ENCODE measurements around the gene LOC101059915.
"Not testable (repeated sequence)": the region's sequence is repeated elsewhere in the genome, so short reads cannot be mapped to it uniquely, and the experiment has no call there.

The LOC101059915 gene

DNA sequence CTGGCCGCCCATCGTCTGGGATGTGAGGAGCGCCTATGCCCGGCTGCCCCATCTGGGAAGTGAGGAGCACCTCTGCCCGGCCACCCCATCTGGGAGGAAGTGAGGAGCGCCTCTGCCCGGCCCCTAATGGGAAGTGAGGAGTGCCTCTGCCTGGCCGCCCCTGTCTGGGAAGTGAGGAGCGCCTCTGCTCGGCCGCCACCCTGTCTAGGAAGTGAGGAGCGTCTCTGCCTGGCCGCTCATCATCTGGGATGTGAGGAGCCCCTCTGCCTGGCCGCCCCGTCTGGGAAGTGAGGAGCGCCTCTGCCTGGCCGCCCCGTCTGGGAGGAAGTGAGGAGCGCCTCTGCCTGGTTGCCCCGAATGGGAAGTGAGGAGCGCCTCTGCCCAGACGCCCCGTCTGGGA, 8.3 kb downstream of the LOC101059915 start:
- not testable (repeated sequence) for DNase-seq (ENCODE audit: low read depth)

- DNase-seq (ENCODE audit: low read depth): not testable (repeated sequence)
These were observed 8.9 kb downstream of the LOC101059915 start for GRCh38 chrX:71676068-71676795.

GRCh38 chrX:71677195-71677594, 9.8 kb downstream of the LOC101059915 start:
- not testable (repeated sequence) for DNase-seq (ENCODE audit: low read depth)

- no peak for DNase-seq (ENCODE audit: low read depth)
These were observed 12.3 kb downstream of the LOC101059915 start for GRCh38 chrX:71679575-71680207.

GRCh38 chrX:71696641-71697465, 29.5 kb downstream of the LOC101059915 start:
- not testable (repeated sequence) for DNase-seq (ENCODE audit: low read depth)

GRCh38 chrX:71697466-71698298, 30.3 kb downstream of the LOC101059915 start:
- DNase-seq (ENCODE audit: low read depth): not testable (repeated sequence)

GRCh38 chrX:71698299-71699022, 31.1 kb downstream of the LOC101059915 start:
- DNase-seq (ENCODE audit: low read depth): not testable (repeated sequence)

DNA sequence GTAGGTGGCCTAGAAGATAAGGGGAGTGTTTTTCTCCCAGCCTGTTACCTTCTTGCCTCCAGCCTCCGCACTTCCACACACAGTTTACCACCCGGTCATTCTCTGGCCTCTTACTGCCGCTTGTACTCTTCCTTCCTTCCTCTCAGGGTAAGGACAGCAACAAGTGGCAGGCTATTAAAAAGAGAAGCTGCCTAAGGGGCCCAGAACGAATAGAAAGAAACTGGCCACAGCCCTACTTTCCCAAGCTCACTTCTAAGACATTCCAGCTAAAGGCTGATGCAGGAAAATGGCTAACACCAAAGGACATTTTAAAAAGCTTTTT, 31.6 kb downstream of the LOC101059915 start:
- not testable (repeated sequence) for DNase-seq (ENCODE audit: low read depth)

GRCh38 chrX:71702853-71703252, 35.5 kb downstream of the LOC101059915 start:
- not testable (repeated sequence) for DNase-seq (ENCODE audit: low read depth)

DNA sequence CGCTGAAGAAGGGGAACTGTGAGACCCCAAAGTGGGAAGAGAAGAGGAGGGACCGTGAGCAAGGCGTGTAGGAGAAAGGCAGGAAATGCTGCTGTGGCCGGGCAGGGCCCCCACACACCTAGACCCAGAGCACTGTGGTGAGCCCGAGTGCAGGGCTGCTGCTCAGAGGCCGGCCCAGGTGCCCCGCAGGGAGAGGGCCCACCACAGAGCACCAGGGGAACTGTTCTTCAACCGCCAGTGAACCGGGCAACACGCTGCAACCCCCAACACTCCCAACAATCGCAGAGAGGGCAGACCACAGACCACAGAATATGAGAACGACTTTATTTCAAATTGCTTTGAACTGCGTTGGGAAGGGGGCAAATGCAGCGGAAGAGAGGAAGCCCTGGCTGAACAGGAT, 46.7 kb downstream of the LOC101059915 start:
- not testable (repeated sequence) for DNase-seq (ENCODE audit: low read depth)

- not testable (repeated sequence) for DNase-seq (ENCODE audit: low read depth)
These were observed 48.2 kb downstream of the LOC101059915 start for GRCh38 chrX:71715551-71715950.

- not testable (repeated sequence) for DNase-seq (ENCODE audit: low read depth)
These were observed 49.0 kb downstream of the LOC101059915 start for GRCh38 chrX:71716323-71716722.

DNA sequence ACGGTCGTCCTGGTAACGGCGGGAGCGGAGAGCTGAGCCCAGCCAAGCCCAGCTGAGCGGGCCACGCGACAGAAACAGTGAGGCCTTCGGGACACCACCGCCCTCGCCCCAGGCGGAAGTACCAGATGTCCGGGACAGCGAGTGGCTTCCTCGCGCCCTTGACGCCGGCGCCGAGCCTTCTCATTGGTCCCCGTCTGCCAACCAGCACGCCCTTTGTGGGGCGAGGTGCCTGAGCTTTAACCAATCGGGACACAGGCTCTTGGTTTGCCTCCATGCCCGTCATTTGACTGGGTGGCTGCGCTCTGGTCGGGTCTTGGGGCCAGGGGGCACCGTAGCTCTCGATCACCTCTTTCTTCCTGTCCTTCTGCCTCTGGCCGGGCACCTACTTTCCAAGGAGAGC, 50.8 kb downstream of the LOC101059915 start, which contains the start of gene CXorf49:
Gene CXorf49, minus strand, starts transcription at position 101 of the 400 bp plus-strand sequence. CDS start 134 bp downstream, outside the sequence.
- DNase-seq (ENCODE audit: low read depth): not testable (repeated sequence)

GRCh38 chrX:71719195-71719594, 51.8 kb downstream of the LOC101059915 start:
- not testable (repeated sequence) for DNase-seq (ENCODE audit: low read depth)

DNA sequence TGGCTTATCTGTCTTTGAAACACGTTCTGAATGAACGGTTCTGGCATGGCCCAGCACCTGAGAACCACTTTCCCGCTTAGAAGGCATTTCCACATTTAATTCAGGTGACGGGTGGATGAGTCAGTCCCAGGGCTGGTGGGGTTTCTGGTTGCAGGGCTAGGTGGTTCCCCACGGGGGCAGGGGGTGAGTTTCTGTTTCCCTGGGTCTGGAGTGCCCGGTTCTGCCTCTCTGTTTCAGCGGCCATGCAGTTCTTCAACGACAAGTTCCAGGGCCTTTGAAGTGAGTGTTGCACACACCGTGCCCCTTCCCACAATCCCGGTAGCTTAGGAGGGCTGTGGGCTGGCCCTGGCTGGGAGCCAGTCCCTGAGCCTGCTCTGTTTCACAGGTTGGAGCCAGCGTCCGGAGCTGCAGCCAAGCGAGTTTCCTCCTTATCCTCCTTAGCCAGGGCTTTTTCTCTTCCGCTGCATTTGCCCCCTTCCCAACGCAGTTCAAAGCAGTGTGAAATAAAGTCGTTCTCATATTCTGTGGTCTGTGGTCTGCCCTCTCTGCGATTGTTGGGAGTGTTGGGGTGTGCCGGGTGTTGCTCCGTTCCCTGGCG, 53.0 kb downstream of the LOC101059915 start:
- not testable (repeated sequence) for DNase-seq (ENCODE audit: low read depth)

All from T-helper 22 cell (primary cell).